COLO668 (cell line): ENCODE results near the gene CAPN5.

ENCODE experiments used
- DNase-seq: peaks from one replicate; lab custom pipeline; 2025; ENCODE audit not compliant: unreplicated experiment; lab: John Stamatoyannopoulos, UW

The CAPN5 gene

DNA sequence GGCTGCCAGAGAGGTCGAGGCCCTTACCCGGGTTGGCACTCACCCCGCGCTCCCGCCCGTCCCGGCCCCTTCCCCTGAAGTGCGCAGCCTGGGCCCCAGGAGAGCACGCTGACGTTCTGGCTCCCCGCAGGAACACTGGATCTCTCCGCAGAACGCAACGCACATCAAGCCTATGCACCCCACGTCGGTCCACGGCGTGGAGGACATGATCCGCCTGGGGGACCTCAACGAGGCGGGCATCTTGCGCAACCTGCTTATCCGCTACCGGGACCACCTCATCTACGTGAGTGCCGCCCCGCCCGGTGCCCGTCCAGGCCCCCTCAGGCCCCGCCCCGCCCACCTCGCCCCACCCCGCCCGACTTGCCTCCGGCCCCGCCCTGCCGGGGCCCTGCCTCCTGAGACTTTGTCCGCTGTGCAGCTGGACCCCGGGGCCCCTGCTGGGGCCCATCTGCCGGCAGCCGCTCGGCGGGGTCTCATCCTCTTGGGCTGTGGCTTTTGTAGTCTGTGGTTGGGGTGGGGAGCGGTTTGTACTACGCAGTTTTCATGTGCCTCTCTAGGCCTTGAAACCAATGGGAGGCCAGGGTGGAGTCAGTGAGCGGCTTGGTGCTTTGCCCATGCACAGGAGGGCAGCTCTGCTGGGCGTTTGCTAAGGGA is 81.0 kb downstream of the CAPN5 start:
- no peak for DNase-seq

- DNase-seq, result no peak
These were observed 82.4 kb downstream of the CAPN5 start for GRCh38 chr11:77148963-77149715.

DNA sequence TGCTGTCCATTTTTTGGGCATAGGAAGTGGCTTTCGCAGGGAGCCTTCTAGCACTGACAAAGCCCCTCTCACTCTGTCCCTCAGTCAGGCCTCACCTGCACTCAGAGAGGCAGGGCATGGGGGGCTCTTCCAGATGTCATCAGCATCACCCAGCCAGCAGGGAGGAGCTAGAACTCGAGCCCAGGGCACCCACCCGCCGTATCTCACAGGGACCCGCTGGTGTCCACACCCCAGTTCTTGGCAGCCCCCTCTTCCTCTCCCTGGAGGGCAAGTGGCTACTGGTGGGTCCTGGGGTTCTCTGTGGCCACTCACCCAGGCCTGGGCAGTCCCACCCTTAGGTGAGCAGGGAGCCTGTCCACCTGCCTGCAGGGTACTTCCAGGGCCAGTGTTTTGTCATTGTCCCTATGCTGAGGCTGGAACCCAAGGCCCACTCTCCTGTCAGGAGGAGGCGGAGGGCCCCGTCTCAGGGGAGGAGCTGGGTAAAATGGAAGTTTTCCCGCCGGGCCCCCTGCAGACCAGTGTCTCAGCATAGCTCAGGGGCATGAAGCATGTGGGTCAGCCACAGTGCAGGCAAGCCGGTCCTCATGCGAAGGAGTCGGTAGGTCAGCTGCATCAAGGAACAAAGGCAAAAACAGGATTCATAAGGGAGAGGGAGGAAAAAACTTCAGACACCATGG is 83.1 kb downstream of the CAPN5 start:
- DNase-seq, result no peak

GRCh38 chr11:77150836-77151235 is 84.1 kb downstream of the CAPN5 start:
- no peak for DNase-seq

- DNase-seq, result no peak
These were observed 85.2 kb downstream of the CAPN5 start for GRCh38 chr11:77151804-77152509.

GRCh38 chr11:77152846-77153245 is 86.1 kb downstream of the CAPN5 start:
- no peak for DNase-seq

- DNase-seq, result no peak
These were observed 86.8 kb downstream of the CAPN5 start for GRCh38 chr11:77153276-77154185.

GRCh38 chr11:77154381-77155081 is 87.8 kb downstream of the CAPN5 start:
- no peak for DNase-seq

DNA sequence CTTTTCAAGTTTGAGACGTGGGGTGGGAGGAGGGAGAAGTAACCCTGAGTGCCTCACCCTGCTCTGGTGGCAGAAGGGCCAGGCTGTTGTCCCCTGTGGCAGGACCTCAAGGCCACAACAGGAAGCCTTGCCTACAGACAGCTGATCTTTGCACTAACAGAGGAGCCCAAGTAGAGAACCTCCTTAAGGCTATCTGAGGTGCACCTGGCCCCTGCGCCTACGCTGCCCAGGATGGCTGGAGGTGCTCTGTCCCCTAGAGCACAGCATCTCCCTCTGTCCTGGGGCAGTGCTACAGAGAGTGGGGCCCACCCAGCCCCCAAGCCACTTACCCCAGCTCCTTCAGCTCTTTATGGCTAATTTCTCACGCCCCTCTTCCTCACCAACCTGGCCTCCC is 88.3 kb downstream of the CAPN5 start:
- no peak for DNase-seq

- DNase-seq, result no peak
These were observed 88.9 kb downstream of the CAPN5 start for GRCh38 chr11:77155556-77156130.

- DNase-seq, result no peak
These were observed 89.8 kb downstream of the CAPN5 start for GRCh38 chr11:77156396-77157195.

GRCh38 chr11:77158041-77158695 is 91.4 kb downstream of the CAPN5 start:
- DNase-seq, result no peak

DNA sequence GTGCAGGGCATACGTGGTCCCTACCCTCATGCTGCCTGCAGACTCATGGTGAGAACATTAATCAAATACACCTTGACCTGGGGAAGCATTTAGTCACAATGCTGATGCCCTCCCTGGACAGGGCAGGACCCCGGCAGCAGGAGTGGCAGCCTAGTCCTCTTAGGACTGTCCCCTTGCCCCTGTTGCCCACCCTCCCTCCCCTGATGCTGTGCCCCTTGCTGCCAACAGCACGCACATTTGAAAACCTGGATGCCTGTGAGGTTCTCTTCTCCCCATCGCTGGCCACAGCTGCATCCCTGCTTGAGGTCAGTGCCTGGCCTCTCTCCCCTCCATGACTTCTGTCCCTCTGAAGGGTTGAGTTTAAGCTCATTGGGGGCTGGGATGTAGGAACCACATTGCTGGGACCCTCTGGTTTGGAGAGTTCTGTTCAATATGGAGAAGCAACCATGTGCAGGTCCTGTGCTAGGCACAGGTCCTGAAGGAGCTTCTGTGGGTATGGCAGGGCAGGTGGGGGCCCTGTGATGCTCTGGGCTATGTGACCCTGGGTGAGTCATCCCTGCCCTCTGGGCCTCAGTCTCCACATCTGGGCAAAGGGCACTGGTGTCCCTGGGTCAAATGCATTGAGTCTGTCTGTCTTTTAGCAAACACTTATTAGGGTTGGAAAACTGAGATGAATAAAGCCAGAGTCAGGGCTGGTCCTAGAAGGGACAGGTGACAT is 92.6 kb downstream of the CAPN5 start:
- DNase-seq, result no peak

DNA sequence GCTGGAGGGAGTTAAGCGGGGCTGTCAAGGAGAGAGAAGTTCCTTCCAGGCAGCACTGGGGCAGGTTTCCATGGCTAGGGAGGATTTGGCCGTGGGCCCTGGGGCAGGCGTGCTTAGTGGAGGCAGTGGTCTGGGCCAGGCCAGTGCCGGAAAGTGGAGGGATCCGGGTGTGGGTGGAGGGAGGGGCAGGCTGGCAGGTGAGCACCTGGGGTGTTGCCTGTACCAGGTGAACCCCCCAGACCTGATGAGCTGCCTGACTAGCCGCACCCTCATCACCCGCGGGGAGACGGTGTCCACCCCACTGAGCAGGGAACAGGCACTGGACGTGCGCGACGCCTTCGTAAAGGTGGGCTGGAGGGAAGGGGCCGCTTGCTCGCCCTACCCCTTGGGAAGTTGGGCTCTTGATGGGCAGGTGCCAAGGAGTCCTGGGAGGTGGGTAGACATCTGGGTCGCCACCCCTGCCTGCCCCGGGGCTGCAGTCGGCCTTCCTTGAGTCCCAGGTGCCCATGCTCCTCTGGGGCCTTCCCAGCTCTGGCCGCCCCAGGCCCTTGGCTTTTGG is 93.2 kb downstream of the CAPN5 start:
- DNase-seq, result no peak

- no peak for DNase-seq
These were observed 96.5 kb downstream of the CAPN5 start for GRCh38 chr11:77163271-77163670.

DNA sequence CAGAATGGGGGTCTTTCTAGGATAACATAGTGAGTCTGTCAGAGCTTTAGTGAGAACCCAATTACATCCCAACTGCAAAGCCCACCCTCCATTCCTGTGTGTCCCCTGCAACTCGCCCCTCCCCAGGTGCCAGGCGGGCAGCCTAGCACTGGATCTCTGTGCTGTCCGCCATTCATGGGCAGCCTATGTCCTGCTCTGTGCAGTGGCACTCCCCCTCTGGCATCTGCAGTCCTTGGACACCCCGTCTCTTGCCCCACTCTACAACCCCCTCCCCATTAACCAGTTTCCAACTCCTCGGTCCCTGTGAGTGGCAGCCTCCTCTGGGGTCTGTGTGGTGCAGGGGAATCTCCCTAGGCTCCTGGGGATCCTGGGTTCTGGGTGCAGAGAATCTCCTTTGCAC is 98.3 kb downstream of the CAPN5 start:
- DNase-seq, result no peak

- DNase-seq, result no peak
These were observed 99.2 kb downstream of the CAPN5 start for GRCh38 chr11:77166021-77166420.
